ENCODE data around the gene SBF2.
A peak's percentile ranks its signal among the peaks of the same experiment; 100 is the strongest.
"Not testable (repeated sequence)": the region's sequence is repeated elsewhere in the genome, so short reads cannot be mapped to it uniquely, and the experiment has no call there.

The SBF2 gene

DNA sequence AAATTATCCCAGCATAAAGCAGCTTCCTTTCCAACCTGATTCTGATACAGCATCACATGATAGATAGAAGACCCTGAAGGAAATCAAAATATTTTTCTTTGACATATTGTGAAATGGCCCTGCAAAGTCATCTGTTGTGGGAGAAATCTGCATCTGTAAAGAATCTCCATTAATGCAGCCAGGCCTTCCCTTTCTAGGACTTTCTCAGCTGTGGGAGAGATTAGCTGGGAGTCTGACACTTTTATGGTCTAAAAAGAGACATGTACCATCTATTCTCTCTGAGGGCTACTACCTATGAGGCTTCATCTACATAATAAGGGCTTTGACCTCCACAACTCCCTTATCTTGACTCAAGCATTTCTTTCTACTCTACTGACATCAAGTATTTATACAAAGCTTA, 392.1 kb downstream of the SBF2 start:
- Histone ChIP-seq H3K4me1 (ENCODE audit: control insufficient read depth, insufficient read depth, low read length, unreplicated experiment) (peaks cover 30% of the 10 kb centered on the region), H3K27ac (ENCODE audit: low read depth, low read length) (peak overlapping the region; percentile 43), H3K36me3 (ENCODE audit: insufficient read depth, low read length) (no peaks in the 10 kb centered on the region)

DNA sequence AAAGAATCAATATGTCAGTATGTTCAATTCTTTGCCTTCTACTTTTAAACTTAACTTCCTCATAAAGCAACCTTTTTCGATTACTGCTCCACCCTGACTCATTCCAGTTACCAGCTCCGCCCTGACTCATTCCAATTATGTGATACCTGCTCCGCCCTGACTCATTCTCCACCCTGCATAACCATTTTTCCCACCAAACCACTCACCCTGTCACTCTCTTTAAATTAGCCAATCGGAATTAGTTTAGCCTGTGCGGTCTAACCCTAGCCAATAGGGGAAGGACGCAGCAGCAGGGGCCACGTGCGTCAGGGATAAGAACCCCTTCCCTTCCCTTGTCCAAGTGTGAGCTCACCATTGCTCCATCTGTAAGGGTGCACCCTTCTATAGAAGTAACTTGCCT, 393.8 kb downstream of the SBF2 start:
- H3K4me1 ChIP-seq (ENCODE audit: control insufficient read depth, insufficient read depth, low read length, unreplicated experiment): peaks cover 14% of the 10 kb centered on the region
- not testable (repeated sequence) for H3K36me3 ChIP-seq (ENCODE audit: insufficient read depth, low read length); H3K4me3 ChIP-seq (ENCODE audit: low read depth, low read length); H3K27me3 ChIP-seq (ENCODE audit: insufficient read depth, low read length); H2AFZ ChIP-seq (ENCODE audit: low read length, unreplicated experiment); H3K79me2 ChIP-seq (ENCODE audit: control insufficient read depth, insufficient read depth, low read length, unreplicated experiment)
- H3K27ac ChIP-seq (ENCODE audit: low read depth, low read length): peak overlapping the region; percentile 55

More for the DNA sequence above, 392.1 kb downstream of the SBF2 start:
- no peaks in the 10 kb centered on the region for H3K79me2 ChIP-seq (ENCODE audit: control insufficient read depth, insufficient read depth, low read length, unreplicated experiment)
- H2AFZ ChIP-seq (ENCODE audit: low read length, unreplicated experiment): no peak overlapping the region
- no peaks in the 10 kb centered on the region for H3K27me3 ChIP-seq (ENCODE audit: insufficient read depth, low read length)
- H3K4me3 ChIP-seq (ENCODE audit: low read depth, low read length): no peak overlapping the region

DNA sequence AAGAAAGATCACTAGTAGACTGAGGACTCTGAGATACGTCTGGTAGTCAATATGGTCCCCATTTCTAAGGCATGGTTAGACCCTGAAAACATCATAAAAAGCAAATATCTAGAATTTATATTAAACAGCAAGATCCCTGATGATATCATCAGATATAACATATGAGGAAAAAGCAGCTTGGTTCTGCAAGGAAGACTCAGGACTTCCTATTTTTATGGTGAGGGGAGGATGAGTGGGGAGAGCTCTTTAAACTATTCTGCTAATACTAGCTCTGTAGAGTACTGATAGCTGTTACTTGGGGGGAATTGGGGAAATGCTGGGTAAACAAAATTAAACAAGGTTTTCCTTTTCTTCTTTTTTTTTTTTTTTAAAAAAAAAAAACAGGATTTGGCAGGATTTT, 394.3 kb downstream of the SBF2 start:
- H3K27me3 ChIP-seq (ENCODE audit: insufficient read depth, low read length): no peaks in the 10 kb centered on the region
- peaks cover 8% of the 10 kb centered on the region for H3K4me1 ChIP-seq (ENCODE audit: control insufficient read depth, insufficient read depth, low read length, unreplicated experiment)
- H2AFZ ChIP-seq (ENCODE audit: low read length, unreplicated experiment): no peak overlapping the region
- H3K36me3 ChIP-seq (ENCODE audit: insufficient read depth, low read length): peaks cover 13% of the 10 kb centered on the region
- no peak overlapping the region for H3K4me3 ChIP-seq (ENCODE audit: low read depth, low read length)
- H3K27ac ChIP-seq (ENCODE audit: low read depth, low read length): peak overlapping the region; percentile 55
- H3K79me2 ChIP-seq (ENCODE audit: control insufficient read depth, insufficient read depth, low read length, unreplicated experiment): no peaks in the 10 kb centered on the region

DNA sequence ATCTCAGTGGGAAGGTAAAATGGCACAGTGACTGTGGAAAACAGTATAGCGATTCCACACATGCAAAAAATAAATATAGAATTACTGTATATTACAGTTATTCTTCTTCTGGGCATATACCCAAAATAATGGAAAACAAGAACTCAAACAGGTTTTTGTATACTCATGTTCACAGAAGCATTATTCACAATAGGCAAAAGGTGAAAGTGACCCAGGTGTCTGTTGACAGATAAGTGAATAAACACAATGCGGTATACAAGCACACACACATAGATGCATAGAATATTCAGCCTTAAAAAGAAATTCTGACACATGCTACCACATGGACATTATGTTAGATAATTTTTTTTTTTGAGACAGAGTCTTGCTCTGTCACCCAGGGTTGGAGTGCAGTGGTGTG, 397.1 kb downstream of the SBF2 start:
- no peak overlapping the region for H3K4me3 ChIP-seq (ENCODE audit: low read depth, low read length)
- no peak overlapping the region for H3K27ac ChIP-seq (ENCODE audit: low read depth, low read length)
- H3K4me1 ChIP-seq (ENCODE audit: control insufficient read depth, insufficient read depth, low read length, unreplicated experiment): peaks cover 10% of the 10 kb centered on the region
- no peaks in the 10 kb centered on the region for H3K27me3 ChIP-seq (ENCODE audit: insufficient read depth, low read length)
- H2AFZ ChIP-seq (ENCODE audit: low read length, unreplicated experiment): no peak overlapping the region
- H3K36me3 ChIP-seq (ENCODE audit: insufficient read depth, low read length): peaks cover 13% of the 10 kb centered on the region
- no peaks in the 10 kb centered on the region for H3K79me2 ChIP-seq (ENCODE audit: control insufficient read depth, insufficient read depth, low read length, unreplicated experiment)

DNA sequence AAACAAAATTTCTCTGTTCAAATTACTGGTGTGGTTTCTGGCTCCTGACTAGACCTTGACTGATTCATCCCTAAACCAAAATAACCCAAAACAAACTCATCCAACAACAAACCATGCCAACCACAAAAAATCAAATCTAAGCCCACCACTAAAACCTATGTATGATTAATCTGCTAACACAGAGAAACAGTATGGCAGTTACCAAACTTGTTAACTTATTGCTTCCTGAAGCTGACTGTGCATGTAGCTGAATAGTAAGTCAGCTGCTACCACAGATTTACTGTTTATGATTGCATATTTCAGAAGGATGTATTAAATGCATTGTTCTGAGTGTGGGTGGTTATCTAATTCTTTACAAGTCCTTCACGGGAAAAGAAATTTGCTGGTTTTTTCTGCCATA, 399.0 kb downstream of the SBF2 start:
- no peak overlapping the region for H3K4me3 ChIP-seq (ENCODE audit: low read depth, low read length)
- peaks cover 6% of the 10 kb centered on the region for H3K4me1 ChIP-seq (ENCODE audit: control insufficient read depth, insufficient read depth, low read length, unreplicated experiment)
- peak overlapping the region; percentile 26 for H3K27ac ChIP-seq (ENCODE audit: low read depth, low read length)
- H3K36me3 ChIP-seq (ENCODE audit: insufficient read depth, low read length): peaks cover 13% of the 10 kb centered on the region
- H3K27me3 ChIP-seq (ENCODE audit: insufficient read depth, low read length): no peaks in the 10 kb centered on the region
- no peak overlapping the region for H2AFZ ChIP-seq (ENCODE audit: low read length, unreplicated experiment)
- H3K79me2 ChIP-seq (ENCODE audit: control insufficient read depth, insufficient read depth, low read length, unreplicated experiment): no peaks in the 10 kb centered on the region

DNA sequence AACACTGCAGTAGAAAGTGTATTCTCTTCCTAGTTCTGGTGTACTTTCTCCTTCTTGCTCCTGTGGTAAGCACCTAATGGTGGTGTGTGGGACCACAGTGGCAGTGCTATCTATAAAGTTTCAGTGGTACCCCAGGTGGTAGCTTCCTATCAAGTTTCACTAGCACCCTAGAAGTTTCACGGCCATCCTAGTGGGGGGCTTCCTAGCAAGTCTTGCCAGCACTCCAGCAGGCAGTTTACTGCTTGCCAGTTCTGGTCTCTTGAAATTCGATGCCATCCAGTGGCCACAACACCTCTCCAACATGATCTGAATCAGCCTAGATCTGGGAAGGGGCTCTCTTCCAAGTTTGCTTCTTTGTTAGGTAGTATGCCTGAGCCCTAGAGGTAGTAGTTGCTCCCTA, 400.5 kb downstream of the SBF2 start:
- Histone ChIP-seq H3K79me2 (ENCODE audit: control insufficient read depth, insufficient read depth, low read length, unreplicated experiment) (no peaks in the 10 kb centered on the region), H3K36me3 (ENCODE audit: insufficient read depth, low read length) (peaks cover 13% of the 10 kb centered on the region), H3K27me3 (ENCODE audit: insufficient read depth, low read length) (no peaks in the 10 kb centered on the region), H2AFZ (ENCODE audit: low read length, unreplicated experiment) (no peak overlapping the region), H3K27ac (ENCODE audit: low read depth, low read length) (no peak overlapping the region), H3K4me1 (ENCODE audit: control insufficient read depth, insufficient read depth, low read length, unreplicated experiment) (peaks cover 6% of the 10 kb centered on the region), H3K4me3 (ENCODE audit: low read depth, low read length) (no peak overlapping the region)

DNA sequence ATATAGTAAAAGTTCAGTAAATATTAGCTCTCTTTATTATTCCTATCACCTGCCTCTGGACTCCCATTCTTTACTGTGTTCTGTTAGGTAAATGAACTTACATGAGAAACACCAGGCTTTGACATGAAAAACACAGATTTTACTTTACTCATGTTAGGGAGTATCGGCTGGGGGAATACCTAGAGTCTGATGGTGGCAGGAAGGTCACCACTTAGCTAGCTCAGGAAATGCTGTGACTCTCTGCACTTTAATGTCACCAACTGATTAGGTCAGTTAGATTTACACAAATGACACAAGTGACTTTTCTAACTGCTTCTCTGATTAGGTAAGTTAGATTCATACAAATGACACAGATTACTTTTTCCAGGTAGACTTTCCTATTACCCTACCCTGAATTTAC, 405.1 kb downstream of the SBF2 start:
- no peaks in the 10 kb centered on the region for H3K79me2 ChIP-seq (ENCODE audit: control insufficient read depth, insufficient read depth, low read length, unreplicated experiment)
- H3K27ac ChIP-seq (ENCODE audit: low read depth, low read length): no peak overlapping the region
- H3K36me3 ChIP-seq (ENCODE audit: insufficient read depth, low read length): no peaks in the 10 kb centered on the region; the same call in 1 of the 2 replicates
- no peaks in the 10 kb centered on the region for H3K27me3 ChIP-seq (ENCODE audit: insufficient read depth, low read length)
- peaks cover 6% of the 10 kb centered on the region for H3K4me1 ChIP-seq (ENCODE audit: control insufficient read depth, insufficient read depth, low read length, unreplicated experiment)
- H3K4me3 ChIP-seq (ENCODE audit: low read depth, low read length): no peak overlapping the region
- H2AFZ ChIP-seq (ENCODE audit: low read length, unreplicated experiment): no peak overlapping the region

DNA sequence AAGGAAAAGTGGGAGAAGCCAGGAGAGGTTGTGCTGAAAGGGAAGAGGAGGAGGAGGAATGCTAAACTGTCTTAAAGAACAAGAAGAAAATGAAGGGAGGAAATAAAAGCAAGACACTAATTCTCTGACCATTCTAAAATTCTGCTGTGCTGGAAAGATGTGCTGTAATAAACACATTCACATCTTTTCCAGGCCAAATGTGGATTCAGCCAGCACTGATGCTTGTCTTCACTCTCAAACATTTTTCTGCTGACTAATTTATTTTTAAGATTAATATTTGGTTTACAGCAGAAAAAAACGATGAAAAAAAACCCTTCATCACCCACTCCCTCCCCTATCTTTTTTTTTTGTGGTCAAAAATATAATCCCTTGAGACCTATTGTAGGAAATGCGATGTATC, 406.5 kb downstream of the SBF2 start:
- Histone ChIP-seq H3K79me2 (ENCODE audit: control insufficient read depth, insufficient read depth, low read length, unreplicated experiment) (no peaks in the 10 kb centered on the region), H2AFZ (ENCODE audit: low read length, unreplicated experiment) (no peak overlapping the region), H3K4me1 (ENCODE audit: control insufficient read depth, insufficient read depth, low read length, unreplicated experiment) (no peaks in the 10 kb centered on the region), H3K27ac (ENCODE audit: low read depth, low read length) (no peak overlapping the region), H3K27me3 (ENCODE audit: insufficient read depth, low read length) (no peaks in the 10 kb centered on the region), H3K4me3 (ENCODE audit: low read depth, low read length) (no peak overlapping the region), H3K36me3 (ENCODE audit: insufficient read depth, low read length) (no peaks in the 10 kb centered on the region; the same call in 1 of the 2 replicates)

DNA sequence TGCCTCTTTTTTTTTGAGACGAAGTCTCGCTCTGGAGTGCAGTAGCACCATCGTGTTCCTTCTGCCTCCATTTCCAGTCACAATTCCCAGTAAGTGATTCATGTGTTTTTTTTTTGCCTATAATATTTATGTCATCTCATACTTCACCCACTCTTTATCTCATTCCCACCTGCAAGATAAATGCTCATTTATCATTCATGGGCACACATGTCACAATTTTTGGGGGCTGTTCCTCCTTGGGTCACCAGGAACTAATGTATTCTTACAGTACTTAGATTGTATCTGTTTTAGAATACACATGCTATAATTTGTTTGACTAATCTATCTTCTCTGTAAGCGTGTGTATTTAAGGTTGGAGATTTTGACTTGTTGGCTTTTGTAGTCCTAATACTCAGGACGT, 407.4 kb downstream of the SBF2 start:
- no peaks in the 10 kb centered on the region for H3K4me1 ChIP-seq (ENCODE audit: control insufficient read depth, insufficient read depth, low read length, unreplicated experiment)
- no peaks in the 10 kb centered on the region; the same call in 1 of the 2 replicates for H3K36me3 ChIP-seq (ENCODE audit: insufficient read depth, low read length)
- H3K4me3 ChIP-seq (ENCODE audit: low read depth, low read length): no peak overlapping the region
- no peak overlapping the region for H2AFZ ChIP-seq (ENCODE audit: low read length, unreplicated experiment)
- H3K27me3 ChIP-seq (ENCODE audit: insufficient read depth, low read length): no peaks in the 10 kb centered on the region
- H3K27ac ChIP-seq (ENCODE audit: low read depth, low read length): no peak overlapping the region
- H3K79me2 ChIP-seq (ENCODE audit: control insufficient read depth, insufficient read depth, low read length, unreplicated experiment): no peaks in the 10 kb centered on the region

DNA sequence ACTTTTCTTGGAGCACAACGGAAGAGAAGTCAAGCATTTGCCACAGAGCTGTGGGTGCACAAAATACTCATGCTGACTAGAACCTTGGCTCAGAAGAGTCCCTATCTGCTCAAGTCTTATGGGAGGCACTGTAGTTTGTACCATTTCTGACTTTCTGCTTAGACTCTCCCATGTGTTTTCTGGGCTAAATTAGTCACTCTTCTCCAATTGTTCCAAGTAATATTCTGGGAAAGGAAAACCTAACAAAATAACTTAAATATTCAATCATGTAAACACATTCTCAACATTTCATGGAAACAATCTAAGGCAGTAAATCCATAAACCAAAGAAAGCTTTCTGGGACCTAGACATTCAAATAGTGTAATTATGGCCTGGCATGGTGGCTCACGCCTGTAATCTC, 409.4 kb downstream of the SBF2 start:
- Histone ChIP-seq H3K79me2 (ENCODE audit: control insufficient read depth, insufficient read depth, low read length, unreplicated experiment) (no peaks in the 10 kb centered on the region), H2AFZ (ENCODE audit: low read length, unreplicated experiment) (no peak overlapping the region), H3K4me3 (ENCODE audit: low read depth, low read length) (no peak overlapping the region), H3K27ac (ENCODE audit: low read depth, low read length) (no peak overlapping the region), H3K36me3 (ENCODE audit: insufficient read depth, low read length) (no peaks in the 10 kb centered on the region; the same call in 1 of the 2 replicates), H3K4me1 (ENCODE audit: control insufficient read depth, insufficient read depth, low read length, unreplicated experiment) (no peaks in the 10 kb centered on the region), H3K27me3 (ENCODE audit: insufficient read depth, low read length) (no peaks in the 10 kb centered on the region)

DNA sequence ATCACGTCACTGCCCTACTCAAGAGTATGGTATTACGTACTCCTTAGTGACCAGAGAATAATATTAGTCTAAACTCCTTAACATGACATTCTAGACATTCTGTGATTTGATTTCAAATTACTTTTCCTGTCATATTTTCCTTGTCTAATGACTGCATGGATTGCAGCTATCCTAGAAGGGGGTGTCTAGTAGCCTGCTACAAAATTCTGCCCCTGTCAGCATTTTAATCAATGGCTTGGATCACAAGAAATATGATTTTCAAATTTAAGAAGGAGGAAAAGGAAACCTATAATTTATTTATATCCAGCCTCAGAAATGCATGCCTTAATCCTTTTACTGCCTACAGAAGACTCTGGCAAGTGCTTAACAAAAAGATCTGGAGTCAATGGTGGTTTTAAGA, 413.4 kb downstream of the SBF2 start:
- no peaks in the 10 kb centered on the region for H3K79me2 ChIP-seq (ENCODE audit: control insufficient read depth, insufficient read depth, low read length, unreplicated experiment)
- no peak overlapping the region for H3K27ac ChIP-seq (ENCODE audit: low read depth, low read length)
- no peak overlapping the region for H2AFZ ChIP-seq (ENCODE audit: low read length, unreplicated experiment)
- no peaks in the 10 kb centered on the region; the same call in 1 of the 2 replicates for H3K36me3 ChIP-seq (ENCODE audit: insufficient read depth, low read length)
- H3K4me3 ChIP-seq (ENCODE audit: low read depth, low read length): no peak overlapping the region
- no peaks in the 10 kb centered on the region for H3K4me1 ChIP-seq (ENCODE audit: control insufficient read depth, insufficient read depth, low read length, unreplicated experiment)
- H3K27me3 ChIP-seq (ENCODE audit: insufficient read depth, low read length): no peaks in the 10 kb centered on the region
